NCI-H2227 treated with DMSO at 0.1 percent for 48 hours (cell line): ENCODE data around the gene PFAS.

Source experiments
- DNase-seq: peaks from one replicate; lab custom pipeline; 2025; lab: John Stamatoyannopoulos, UW

PFAS gene

DNA sequence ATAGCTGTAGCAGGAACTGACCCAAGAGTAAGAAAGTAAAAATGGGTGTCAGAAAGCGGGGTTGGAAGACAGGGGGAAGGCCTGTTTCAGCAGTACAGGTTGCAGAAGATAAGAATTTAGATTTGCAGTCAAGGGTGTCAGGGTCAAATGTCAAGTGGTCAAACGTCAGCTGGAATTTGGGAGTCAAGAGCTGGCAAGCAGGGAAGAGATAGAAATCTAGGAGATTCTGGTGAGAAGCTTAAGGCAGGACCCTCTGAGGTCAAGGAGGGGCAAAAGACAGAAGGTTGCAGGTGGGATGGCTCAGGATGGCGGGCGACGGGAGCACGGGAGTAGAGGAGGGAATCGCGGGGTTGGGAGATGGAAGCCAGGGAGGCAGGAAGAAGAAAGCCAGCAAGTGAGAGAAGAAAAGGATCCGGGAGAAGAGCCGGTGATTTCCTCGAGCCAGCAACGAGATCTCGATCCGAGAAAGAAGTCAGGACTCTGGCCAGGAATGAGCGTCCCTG lies 45.8 kb downstream of the PFAS start:
- DNase-seq: no peak

DNA sequence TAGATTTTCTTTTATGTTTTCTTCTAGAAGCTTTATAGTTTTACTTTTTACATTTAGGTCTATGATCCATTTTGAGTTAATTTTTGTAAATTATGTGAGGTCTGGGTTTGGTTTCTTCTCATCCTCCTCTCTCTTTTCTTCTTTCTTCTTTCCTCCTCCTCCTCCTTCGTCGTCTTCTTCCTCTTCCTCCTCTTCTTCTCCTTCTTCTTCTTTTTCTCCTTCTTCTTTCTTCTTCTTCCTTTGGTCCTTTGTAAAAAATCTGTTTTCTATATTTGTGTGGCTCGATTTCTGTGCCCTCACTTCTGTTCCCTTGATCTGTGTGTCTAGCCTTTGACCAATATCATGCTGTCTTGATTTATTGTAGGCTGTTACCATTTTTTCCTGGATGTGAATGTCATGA lies 51.1 kb downstream of the PFAS start:
- DNase-seq: no peak

DNA sequence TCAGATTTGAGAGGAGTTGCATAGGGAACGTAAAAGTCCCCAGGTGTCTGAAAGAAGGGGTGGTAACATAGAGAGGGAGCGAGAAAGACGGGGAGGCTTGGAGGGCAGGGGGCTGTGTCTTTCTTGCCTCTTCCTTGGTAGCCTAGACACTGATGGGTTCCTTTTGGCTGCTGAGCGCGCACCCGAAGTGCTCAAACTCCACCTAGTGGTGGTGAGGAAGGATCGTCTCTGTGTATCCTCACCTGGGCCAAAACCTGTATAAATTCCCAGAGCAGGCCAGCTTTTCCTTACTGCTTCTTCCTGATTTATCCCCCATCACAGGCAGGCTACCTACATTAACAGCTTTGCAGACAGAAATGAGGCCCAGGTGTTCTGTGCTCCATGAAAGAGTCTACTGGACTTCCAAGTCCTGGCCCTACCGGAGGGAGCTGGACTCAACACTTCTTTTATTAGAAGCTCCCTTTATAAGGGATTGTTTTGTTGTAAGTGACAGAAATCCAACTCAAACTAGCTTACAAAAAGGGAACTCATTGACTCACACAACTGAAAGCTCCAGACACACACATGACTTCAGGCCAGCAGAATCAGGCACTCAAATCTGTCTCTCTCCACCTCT lies 51.6 kb downstream of the PFAS start:
- peak; percentile 29 for DNase-seq

DNA sequence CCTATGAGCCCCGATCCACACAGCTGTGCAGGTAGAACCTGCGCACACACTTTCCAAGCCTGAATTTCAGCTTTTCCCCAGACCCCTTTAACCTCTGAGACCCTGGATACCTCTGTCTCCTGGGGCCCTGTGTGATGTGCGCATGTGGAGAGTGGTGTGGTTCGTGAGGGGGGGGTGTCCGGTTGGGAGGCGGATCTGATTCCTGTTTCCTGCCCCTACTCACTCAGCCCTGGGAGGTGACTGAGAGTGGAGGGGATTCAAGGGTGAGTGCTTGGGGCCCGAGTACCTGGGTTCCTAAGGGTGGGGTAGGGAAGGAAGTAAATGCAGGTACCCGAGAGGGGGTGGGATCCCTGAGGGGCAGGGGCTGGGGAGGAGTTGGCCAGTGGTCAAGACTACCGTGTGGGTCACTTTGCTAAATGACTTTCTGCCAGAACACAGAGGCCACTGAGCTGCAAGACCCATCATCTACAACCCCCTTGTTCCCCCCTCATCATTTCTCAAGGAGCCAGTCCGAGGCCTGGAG lies 61.6 kb downstream of the PFAS start:
- DNase-seq: no peak

DNA sequence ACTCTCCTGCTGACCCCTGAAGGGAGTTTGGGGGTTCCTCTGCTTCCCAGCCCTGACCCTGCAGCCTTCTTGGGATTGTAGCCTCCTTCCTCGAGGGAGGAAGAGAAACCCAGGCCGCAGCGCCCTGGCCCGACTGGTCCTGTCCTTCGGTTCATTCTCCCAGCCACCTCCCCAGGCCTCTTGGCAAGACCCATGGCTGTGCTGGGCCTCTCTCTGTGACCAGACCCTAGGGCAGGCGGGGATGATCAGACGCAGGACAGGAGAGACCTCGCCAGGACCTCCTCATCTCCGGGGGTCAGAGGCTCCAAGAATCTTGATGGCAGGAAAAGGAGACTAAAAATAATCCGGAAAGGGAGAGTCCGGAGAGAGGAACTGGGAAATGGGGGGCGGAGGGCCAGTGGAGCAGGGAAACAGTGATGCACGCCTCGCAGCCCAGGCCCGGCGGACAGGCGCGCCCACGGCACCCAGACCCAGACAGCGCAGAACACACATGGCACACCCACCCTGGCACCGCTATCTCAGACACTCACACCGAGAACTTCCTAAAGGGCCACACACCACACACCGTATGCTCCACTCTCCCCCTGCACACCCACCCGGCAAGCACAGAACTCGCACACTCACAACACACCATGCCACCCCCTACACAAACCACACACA lies 62.2 kb downstream of the PFAS start:
- no peak for DNase-seq

DNA sequence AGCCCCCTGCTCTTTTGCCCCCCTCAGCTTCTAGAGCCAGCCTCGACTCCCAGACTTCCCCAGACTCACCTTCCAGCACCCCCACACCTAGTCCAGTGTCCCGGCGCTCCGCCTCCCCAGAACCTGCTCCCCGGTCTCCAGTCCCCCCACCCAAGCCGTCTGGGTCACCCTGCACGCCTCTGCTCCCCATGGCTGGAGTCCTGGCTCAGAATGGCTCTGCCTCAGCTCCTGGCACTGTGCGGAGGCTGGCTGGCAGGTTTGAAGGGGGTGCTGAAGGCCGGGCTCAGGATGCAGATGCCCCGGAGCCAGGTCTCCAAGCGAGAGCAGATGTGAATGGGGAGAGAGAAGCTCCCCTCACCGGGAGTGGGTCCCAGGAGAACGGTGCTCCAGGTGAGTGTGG lies 63.2 kb downstream of the PFAS start:
- no peak for DNase-seq

DNA sequence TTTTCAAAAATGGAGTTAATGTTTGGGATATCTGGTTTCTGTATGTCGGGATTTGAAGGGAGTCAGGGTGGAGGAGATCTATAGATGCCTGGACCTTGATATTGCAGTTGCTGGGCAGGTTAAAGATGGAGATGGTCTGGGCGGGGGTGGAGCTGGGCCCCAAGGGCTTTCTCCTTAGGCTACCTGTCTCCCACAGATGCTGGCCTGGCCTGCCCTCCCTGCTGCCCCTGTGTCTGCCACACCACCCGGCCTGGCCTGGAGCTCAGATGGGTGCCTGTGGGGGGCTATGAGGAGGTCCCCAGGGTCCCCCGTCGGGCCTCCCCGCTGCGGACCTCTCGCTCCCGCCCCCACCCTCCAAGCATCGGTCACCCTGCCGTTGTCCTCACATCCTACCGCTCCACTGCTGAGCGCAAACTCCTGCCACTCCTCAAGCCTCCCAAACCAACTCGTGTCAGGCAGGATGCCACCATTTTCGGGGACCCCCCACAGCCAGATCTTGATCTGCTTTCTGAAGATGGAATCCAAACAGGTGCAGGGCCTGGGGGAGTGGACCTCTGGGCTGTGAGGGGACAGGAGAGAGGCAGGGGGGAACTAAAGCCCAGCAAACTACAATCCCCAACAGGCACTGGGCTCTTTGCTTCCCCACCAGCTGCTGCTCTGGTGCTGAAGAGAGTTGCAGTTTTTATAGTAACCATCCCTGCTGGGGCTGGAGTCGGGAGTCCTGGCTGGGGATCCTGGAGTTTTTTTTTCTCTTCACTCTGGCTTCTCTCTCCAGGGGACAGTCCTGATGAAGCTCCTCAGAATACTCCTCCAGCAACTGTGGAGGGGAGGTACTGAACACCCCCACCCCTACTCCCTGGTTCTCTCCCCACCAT lies 63.9 kb downstream of the PFAS start:
- DNase-seq: no peak

DNA sequence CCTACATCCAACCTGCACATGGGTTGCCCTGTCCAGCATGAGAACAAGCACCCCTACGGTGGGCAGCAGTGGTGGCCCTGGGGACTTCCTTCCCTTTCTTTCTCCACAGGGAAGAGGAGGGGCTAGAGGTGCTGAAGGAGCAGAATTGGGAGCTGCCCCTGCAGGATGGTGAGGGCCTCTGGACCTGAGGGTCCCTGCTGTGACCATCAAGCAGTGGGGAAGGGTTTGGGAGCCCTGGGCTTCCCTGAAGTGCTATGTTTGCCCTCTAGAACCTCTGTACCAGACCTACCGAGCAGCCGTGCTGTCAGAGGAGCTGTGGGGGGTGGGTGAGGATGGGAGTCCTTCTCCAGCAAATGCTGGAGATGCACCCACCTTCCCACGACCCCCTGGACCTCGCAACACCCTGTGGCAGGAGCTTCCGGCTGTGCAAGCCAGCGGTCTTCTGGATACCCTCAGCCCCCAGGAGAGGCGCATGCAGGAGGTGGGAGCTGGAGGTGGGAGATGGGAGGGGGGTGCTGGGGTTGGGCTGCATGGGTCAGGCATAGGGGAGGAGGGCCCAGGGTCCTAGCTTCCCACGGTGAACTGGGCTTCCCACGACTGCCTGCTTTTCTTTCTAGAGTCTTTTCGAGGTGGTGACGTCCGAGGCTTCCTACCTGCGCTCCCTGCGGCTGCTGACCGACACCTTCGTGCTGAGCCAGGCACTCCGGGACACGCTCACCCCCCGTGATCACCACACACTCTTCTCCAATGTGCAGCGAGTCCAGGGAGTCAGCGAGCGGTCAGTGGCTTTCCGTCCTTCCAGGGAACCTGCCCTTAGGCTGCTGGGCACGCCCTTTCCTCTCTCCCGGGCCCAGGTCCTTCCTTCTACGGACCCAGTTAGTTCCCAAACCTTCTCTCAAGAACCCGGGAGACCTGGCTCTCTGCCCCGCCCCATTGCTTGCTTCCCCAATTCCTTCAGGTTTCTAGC lies 66.0 kb downstream of the PFAS start:
- DNase-seq: no peak

DNA sequence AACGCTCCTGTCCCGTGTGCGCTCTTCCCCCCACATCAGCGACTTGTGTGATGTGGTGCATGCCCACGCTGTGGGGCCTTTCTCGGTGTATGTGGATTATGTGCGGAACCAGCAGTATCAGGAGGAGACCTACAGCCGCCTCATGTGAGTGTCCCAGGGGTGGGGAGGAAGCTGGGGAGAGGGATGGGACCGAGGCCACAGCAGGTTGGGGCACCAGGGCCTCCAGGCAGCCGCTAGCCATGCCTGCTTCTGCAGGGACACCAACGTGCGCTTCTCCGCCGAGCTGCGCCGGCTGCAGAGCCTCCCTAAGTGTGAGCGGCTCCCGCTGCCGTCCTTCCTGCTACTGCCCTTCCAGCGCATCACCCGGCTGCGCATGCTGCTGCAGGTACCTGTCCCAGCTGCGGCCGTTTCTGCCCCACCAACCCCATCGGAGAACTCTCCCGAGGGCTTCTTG lies 66.7 kb downstream of the PFAS start:
- no peak for DNase-seq

DNA sequence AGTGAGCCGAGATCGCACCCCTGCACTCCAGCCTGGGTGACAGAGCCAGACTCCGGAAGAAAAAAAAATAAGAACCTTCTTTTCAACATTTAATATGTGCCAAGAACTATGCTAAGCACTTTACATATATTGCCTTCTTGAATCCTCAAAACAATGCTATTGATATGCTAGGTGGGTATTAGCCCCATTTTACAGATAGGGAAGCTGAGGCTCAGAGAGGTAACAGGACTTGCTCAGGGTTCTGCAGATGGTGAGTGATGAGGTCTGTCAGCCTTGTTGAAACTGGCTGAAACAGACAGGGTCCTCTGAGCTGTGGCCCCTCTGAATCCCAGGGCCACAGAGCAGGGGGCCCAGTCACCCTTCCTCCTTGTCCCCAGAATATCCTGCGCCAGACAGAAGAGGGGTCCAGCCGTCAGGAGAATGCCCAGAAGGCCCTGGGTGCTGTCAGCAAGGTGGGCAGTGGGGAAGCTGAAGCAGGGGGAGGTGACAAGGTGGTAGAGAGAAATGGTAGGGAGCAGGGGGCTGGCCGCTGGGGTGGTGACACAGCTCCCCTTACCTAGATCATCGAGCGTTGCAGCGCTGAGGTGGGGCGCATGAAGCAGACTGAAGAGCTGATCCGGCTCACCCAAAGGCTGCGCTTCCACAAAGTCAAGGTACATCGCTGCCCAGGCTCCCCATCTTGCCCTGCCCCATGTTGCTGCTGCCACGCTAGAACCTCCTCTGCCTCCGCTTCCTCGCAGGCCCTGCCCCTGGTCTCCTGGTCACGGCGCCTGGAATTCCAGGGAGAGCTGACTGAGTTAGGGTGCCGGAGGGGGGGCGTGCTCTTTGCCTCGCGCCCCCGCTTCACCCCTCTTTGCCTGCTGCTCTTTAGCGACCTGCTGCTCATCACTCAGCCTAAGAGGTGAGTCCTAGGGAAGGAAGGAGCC lies 69.2 kb downstream of the PFAS start:
- DNase-seq: no peak
